Naive thymus-derived CD8-positive, alpha-beta T cell (primary cell): ENCODE measurements around the gene PRKCE. TPM values are rescaled to one million over a fixed set of nuclear protein-coding genes. Genes with fewer than 3 reads are reported as not detected.

Source experiments
- ATAC-seq, 2 donors: fragments of 150-1000 bp; cut with Tn5 transposase in 1 of 2; sonication (Bioruptor Pico), chemical (Tn5 transposase) in 1 of 2; 1 replicate in 1 of 2; 2 replicates in 1 of 2; pipeline ENCODE4 v1.10.0; 2021; ENCODE audit warnings: mild to moderate bottlenecking in 2 of 2, moderate library complexity in 2 of 2
- POLR2A ChIA-PET: fragments of 350-600 bp; sonication (Branson Sonifier 250); formaldehyde crosslinking; loops from one replicate; lab custom pipeline; 2021; ENCODE audit warnings: antibody characterized with exemption; lab: Charles Lee
- DNase-seq, 10 donors: peaks; one replicate each; pipeline versions ENCODE4 v3.0.0 to v3.0.0-alpha.2; 2020 to 2022
- H3K27ac Mint-ChIP-seq, 10 donors: one replicate each; pipeline ENCODE4 v1.8.0; 2020 to 2022; ENCODE audit warnings: mild to moderate bottlenecking in 10 of 10, mixed read lengths in 10 of 10, moderate library complexity in 4 of 10, inconsistent platforms in 1 of 10
- H3K27me3 Mint-ChIP-seq, 5 donors: one replicate each; pipeline ENCODE4 v1.8.0; 2021 to 2022; ENCODE audit warnings: mixed read lengths in 5 of 5
- H3K36me3 Mint-ChIP-seq, 3 donors: one replicate each; pipeline ENCODE4 v1.8.0; 2020 to 2022; ENCODE audit warnings: mixed read lengths in 3 of 3, mild to moderate bottlenecking in 2 of 3, inconsistent platforms in 1 of 3
- H3K4me1 Mint-ChIP-seq, 4 donors: one replicate each; pipeline ENCODE4 v1.8.0; 2021 to 2022; ENCODE audit warnings: mixed read lengths in 4 of 4
- H3K4me3 Mint-ChIP-seq, 10 donors: one replicate each; pipeline ENCODE4 v1.8.0; 2020 to 2022; ENCODE audit warnings: mild to moderate bottlenecking in 10 of 10, mixed read lengths in 10 of 10, moderate library complexity in 6 of 10, inconsistent platforms in 1 of 10
- H3K9me3 Mint-ChIP-seq, 9 donors: one replicate each; pipeline ENCODE4 v1.8.0; 2020 to 2022; ENCODE audit warnings: mixed read lengths in 9 of 9, mild to moderate bottlenecking in 3 of 9, inconsistent platforms in 1 of 9, moderate library complexity in 1 of 9
- polyA plus RNA-seq, 3 donors: library from polyadenylated mRNA; unstranded; fragments of 300-500 nt; fragmentation: Illumina TruSeq; gene quantifications; one replicate each; pipeline ENCODE4 v1.2.3, GENCODE V29; 2021
- total RNA-seq, 8 experiments: library from RNA in 2 of 8; stranded (reverse) in 2 of 8; gene quantifications; one replicate each; pipeline ENCODE4 v1.2.3 and lab custom pipeline; 2021 to 2026

PRKCE gene
- total and polyA plus RNA-seq, 5 experiments from 2014 or later = 1.6 to 20.2 (median 2.7) TPM

DNA sequence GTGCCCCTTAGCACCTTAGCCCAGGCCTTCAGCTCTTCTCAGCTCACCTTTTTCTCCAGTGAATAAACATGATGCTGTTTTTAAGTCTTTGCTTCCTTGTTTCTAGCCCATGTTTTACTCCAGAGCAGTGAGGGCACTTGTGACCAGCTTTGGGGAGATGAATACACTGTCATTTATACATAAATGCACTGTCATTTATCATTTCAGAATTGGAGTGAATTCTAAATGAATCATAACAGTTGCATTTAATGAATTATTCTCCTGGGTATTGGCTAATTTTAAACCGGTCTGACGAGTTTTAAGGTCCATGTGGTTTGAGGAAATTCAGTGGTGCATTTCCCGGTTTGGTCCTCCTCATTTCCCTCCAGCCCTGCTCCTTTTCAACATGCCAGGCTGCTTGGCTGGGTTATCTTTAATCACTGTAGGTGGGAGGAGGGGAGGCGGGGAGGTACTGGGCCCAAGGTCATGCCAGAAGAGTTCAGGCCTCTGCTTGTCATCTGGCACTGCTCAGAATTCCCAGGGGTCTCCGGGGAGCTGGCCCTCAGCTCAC lies 23.9 kb downstream of the PRKCE start:
- H3K4me1 Mint-ChIP-seq = peaks cover 5 to 27% (median 9%) of the 10 kb centered on the region in 4 donors
- H3K27ac Mint-ChIP-seq = peak overlapping the region in 1 of 10 donors; percentile 57
- POLR2A ChIA-PET = no interaction called here

DNA sequence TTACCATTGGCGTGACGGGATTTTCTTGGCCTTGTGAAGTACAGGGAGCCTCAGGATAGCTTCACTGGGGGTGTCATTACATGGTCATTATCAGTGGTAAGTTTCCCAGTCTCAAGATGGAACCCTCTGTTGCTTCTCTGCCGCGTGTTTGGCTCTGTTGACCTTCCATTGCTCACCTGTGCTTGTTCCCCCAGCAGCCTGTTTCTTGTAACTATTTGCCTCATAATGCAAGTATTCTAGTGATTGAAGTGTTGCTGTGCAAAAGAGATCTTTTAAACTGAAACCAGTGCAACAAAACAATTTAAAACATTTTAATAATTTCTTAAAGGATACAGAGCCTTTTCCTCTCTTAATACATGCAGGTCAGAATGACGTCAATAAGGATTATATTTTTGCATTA lies 24.6 kb downstream of the PRKCE start:
- ATAC-seq (no peak), DNase-seq (no peak)
- Mint-ChIP-seq H3K9me3 (no peaks in the 10 kb centered on the region), H3K4me3 (no peak overlapping the region), H3K4me1 (peaks cover 5 to 20% (median 8%) of the 10 kb centered on the region in 4 donors), H3K27me3 (no peaks in the 10 kb centered on the region), H3K36me3 (peaks cover 0 to 3% (median 0%) of the 10 kb centered on the region in 3 donors), H3K27ac (no peak overlapping the region)
- POLR2A ChIA-PET = no interaction called here

More for the DNA sequence above, 23.9 kb downstream of the PRKCE start:
- H3K27me3 Mint-ChIP-seq = no peaks in the 10 kb centered on the region
- H3K4me3 Mint-ChIP-seq = no peak overlapping the region
- H3K9me3 Mint-ChIP-seq = no peaks in the 10 kb centered on the region
- ATAC-seq (no peak), DNase-seq (no peak)
- H3K36me3 Mint-ChIP-seq = peaks cover 0 to 3% (median 0%) of the 10 kb centered on the region in 3 donors

DNA sequence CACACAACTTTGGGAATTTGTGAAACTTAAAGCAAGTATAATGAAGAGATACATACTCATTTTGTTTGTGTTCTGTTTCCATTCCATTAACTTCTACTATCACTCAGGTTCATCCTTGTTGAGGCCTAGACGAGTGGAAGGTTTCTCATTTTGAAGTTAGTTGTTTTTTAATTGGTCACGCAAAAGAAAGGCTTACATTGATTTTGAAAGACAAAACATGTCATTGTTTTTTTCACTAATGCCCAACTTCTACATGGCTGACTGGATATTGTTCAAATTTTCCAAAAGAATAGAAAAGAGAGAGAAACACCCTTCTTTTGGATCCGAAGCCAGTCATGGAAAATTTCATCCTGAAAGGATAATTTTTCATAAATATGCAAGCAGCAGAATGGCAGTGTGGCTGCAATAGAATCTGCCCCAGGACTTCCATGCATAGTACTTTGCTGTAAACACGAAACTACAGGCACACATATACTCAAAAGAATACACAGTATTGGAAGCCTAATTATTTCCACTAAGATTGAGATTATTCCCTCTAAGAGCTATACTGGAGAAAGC lies 27.4 kb downstream of the PRKCE start:
- H3K36me3 Mint-ChIP-seq = no peaks in the 10 kb centered on the region
- no peak for ATAC-seq

DNA sequence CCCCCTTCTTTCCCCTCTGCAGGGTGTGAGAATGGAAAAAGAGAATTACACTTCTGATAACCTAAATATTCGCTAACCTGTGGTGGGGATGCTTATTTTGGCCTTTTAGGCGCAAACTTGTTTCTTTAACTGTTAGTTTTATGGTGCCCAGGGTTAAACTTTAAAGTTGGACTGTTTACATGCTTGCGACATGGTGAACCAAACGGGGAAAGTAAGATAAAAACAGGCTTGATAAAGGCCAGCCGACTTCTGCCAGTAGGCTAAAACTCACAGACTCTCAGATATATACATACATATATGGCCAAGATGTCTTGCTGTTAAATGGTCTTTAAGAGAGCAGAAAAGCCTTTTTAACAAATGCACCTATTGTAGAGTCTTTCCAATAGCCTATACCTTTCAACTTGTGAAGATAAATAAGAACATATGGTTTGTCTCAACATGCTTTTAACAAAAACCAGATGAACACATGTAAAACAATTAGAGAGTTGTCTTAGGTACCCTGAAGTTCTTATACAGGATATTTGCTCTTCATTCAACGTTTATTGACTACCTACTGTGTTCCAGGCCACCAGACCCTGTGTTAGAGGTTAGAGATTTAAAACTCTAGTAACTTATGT lies 29.0 kb downstream of the PRKCE start:
- Mint-ChIP-seq H3K27ac (no peak overlapping the region), H3K4me3 (no peak overlapping the region), H3K9me3 (no peaks in the 10 kb centered on the region), H3K4me1 (peaks cover 4 to 29% (median 6%) of the 10 kb centered on the region in 4 donors), H3K36me3 (no peaks in the 10 kb centered on the region), H3K27me3 (no peaks in the 10 kb centered on the region)
- no peak for ATAC-seq
- no peak for DNase-seq
- POLR2A ChIA-PET = no interaction called here

More for the DNA sequence above, 27.4 kb downstream of the PRKCE start:
- H3K27ac Mint-ChIP-seq = no peak overlapping the region
- POLR2A ChIA-PET = no interaction called here
- no peaks in the 10 kb centered on the region for H3K9me3 Mint-ChIP-seq
- peaks cover 5 to 32% (median 8%) of the 10 kb centered on the region in 4 donors for H3K4me1 Mint-ChIP-seq
- DNase-seq = no peak
- H3K27me3 Mint-ChIP-seq = no peaks in the 10 kb centered on the region
- H3K4me3 Mint-ChIP-seq = no peak overlapping the region

DNA sequence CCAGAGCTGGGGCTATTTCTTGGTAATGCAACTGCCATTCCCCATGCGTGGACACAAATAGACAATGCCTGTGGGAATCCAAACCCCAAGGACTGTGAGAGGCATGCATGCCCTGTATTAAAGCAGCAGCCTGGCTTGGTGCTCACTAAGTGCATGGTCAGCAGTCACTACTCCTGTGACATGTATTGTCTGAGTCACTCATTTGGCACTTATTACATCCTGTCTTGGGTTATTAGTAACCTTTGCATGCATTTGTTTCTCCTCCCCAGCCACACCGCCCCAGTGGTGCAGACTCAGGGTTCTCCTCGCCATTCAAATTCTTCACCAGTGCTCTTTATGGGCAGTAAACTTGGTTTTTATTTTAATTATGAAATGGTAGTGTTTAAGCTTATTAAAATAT lies 30.2 kb downstream of the PRKCE start:
- DNase-seq (no peak), ATAC-seq (no peak)
- Mint-ChIP-seq H3K36me3 (no peaks in the 10 kb centered on the region), H3K27ac (no peak overlapping the region), H3K27me3 (no peaks in the 10 kb centered on the region), H3K9me3 (no peaks in the 10 kb centered on the region), H3K4me3 (no peak overlapping the region), H3K4me1 (peaks cover 4 to 26% (median 6%) of the 10 kb centered on the region in 4 donors)
- POLR2A ChIA-PET = no interaction called here

DNA sequence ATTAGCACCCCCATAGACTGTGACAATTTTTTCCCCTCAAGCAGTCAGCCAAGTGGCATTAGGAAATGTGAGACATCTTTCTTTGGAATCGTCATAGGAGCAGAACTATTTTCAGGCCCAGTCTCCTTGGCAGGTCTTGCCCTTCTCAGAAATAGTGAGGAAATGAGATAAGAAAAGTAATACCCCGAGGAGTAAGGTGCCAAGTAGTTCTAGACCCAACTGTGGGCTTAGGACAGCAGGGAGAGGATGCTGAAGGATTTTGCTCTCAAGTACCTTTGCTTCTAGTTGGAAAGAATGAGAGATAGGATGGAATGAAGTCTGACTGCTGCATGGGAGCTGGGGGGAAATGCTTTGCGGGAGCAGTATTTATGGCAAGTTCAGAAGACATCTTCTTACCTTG lies 31.8 kb downstream of the PRKCE start:
- no peak for DNase-seq
- no peak overlapping the region for H3K27ac Mint-ChIP-seq
- no peaks in the 10 kb centered on the region for H3K27me3 Mint-ChIP-seq
- no peak overlapping the region for H3K4me3 Mint-ChIP-seq
- H3K36me3 Mint-ChIP-seq = no peaks in the 10 kb centered on the region
- H3K9me3 Mint-ChIP-seq = no peaks in the 10 kb centered on the region
- H3K4me1 Mint-ChIP-seq = peaks cover 5 to 32% (median 8%) of the 10 kb centered on the region in 4 donors
- no peak for ATAC-seq
- POLR2A ChIA-PET = no interaction called here

DNA sequence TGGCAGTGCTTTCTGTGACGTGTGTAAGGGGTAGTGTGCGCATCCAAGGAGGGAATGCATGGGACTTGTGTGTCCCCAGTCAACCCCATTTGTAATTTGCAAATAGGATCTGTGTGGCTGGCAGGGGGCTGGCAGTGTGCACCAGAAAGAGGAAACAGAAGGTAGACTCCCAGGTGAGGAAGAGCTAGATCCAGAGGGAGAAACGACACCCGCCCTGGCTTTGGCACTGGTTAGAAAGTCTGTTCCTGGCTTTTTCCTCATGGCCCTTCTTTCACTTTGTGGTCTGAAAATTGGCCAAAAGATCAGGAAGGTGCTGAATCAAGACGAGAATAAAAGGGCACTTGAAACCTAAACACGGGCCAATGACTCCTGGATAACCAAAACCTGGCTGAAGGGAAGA lies 33.3 kb downstream of the PRKCE start:
- ATAC-seq (no peak), DNase-seq (no peak)
- no peaks in the 10 kb centered on the region for H3K27me3 Mint-ChIP-seq
- POLR2A ChIA-PET = no interaction called here
- H3K27ac Mint-ChIP-seq = no peak overlapping the region
- no peaks in the 10 kb centered on the region for H3K9me3 Mint-ChIP-seq
- H3K4me1 Mint-ChIP-seq = peaks cover 3 to 42% (median 6%) of the 10 kb centered on the region in 4 donors
- H3K36me3 Mint-ChIP-seq = no peaks in the 10 kb centered on the region
- no peak overlapping the region for H3K4me3 Mint-ChIP-seq

DNA sequence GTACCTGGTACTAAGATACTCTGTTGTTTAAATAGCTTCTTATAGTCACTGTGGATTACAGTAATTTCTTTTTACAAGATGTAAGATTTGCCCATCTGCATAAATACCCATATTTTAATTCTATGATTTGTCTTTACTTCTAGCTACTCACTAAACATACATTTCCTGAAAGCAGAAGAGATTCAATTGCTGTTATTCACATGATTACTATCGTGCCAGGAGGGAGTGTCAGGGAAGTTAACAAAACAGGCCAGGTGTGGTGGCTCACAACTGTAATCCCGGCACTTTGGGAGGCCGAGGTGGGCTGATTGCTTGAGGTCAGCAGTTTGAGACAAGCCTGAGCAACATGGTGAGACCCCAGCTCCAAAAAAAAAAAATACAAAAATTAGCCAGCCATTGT lies 33.8 kb downstream of the PRKCE start:
- no peaks in the 10 kb centered on the region for H3K27me3 Mint-ChIP-seq
- no peaks in the 10 kb centered on the region for H3K36me3 Mint-ChIP-seq
- POLR2A ChIA-PET = no interaction called here
- no peak overlapping the region for H3K27ac Mint-ChIP-seq
- DNase-seq (no peak), ATAC-seq (no peak)
- no peaks in the 10 kb centered on the region for H3K9me3 Mint-ChIP-seq
- H3K4me3 Mint-ChIP-seq = no peak overlapping the region
- H3K4me1 Mint-ChIP-seq = peaks cover 6 to 47% (median 7%) of the 10 kb centered on the region in 4 donors

DNA sequence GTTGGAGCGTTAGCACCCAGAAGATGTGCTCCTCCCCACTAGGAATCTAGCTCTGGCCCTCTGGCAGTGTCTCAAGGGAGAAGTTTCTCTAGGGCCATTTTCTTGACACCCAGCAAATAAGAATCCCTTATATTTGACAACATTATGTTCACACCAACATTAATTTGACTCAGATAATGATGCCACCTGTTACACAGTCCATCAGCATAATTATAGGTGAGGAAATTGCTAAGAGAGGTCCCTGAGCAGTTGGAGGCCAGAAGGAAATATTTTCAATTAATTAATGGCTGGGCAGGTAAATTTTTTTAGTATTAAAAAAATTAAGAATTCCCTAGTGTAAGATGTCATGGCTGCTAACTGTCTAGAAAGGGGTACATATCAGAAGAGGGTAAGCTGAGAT lies 36.5 kb downstream of the PRKCE start:
- ATAC-seq = no peak
- H3K4me3 Mint-ChIP-seq = no peak overlapping the region
- no peaks in the 10 kb centered on the region for H3K9me3 Mint-ChIP-seq
- POLR2A ChIA-PET = no interaction called here
- DNase-seq = no peak
- no peaks in the 10 kb centered on the region for H3K27me3 Mint-ChIP-seq
- peaks cover 9 to 53% (median 10%) of the 10 kb centered on the region in 4 donors for H3K4me1 Mint-ChIP-seq
- H3K27ac Mint-ChIP-seq = peak overlapping the region in 1 of 10 donors; percentile 6
- no peaks in the 10 kb centered on the region for H3K36me3 Mint-ChIP-seq

DNA sequence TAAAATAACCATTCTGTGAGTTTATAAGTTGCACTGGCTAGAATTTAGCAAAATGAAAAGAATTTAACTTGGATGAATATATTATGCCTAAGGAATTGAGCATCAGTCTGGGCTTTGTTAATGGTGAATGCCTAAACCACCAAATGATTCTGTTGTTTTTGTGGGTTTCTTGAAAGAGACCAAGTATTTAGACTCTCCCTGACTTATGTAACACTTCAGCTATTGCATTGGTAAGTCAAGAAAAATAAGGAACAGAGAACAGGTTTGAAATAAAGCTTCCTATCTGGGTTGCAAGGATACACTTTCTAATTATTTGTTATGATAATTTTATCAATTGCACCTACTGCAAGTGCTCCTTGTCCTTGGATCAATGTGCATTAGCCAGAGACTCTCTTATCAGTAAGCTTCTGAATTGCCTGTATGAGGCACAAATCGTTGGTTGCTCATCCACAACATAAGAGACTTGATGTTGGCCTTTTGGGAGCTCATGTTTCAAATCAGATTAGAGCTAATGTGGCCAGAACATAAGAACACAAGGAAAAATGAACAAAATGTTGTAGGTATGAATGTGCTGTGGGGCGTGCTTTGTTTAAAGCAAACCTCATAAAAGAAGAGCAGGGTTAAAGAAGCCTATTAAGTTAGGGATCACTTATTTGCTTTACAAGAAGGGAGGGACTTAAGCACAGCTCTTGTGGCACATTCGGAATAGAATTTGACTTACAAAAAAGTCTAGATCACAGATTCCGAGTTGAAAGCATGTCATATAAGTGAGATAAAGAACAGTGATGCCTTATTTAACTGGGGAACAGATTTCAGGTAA lies 37.2 kb downstream of the PRKCE start:
- Mint-ChIP-seq H3K9me3 (no peaks in the 10 kb centered on the region), H3K27me3 (no peaks in the 10 kb centered on the region), H3K4me1 (peaks cover 7 to 47% (median 9%) of the 10 kb centered on the region in 4 donors), H3K4me3 (no peak overlapping the region), H3K36me3 (no peaks in the 10 kb centered on the region), H3K27ac (no peak overlapping the region)
- ATAC-seq = no peak
- no peak for DNase-seq
- POLR2A ChIA-PET = no interaction called here

DNA sequence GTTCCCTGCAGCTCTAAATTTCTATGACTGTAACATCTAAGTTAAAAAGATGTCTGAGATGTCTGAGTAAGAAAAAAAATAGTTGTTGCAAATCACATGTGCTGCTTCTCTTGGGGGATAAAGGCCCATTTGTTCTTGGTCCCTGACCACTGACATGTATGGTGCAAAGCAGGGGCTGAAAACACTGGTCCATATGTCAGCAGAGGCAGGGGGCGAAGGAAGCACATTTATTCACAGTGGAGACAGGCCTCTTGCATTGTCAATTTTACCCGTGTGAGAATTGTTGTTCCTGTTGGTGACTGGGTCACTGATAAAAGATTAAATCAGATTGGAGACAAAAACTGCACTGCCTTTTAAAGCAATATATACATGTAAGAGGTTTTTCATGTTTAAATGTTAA lies 38.8 kb downstream of the PRKCE start:
- peak overlapping the region in 2 of 10 donors; percentile 21 to 26 for H3K27ac Mint-ChIP-seq
- no peaks in the 10 kb centered on the region for H3K9me3 Mint-ChIP-seq
- H3K36me3 Mint-ChIP-seq = no peaks in the 10 kb centered on the region
- H3K27me3 Mint-ChIP-seq = no peaks in the 10 kb centered on the region
- POLR2A ChIA-PET = no interaction called here
- no peak overlapping the region for H3K4me3 Mint-ChIP-seq
- H3K4me1 Mint-ChIP-seq = peaks cover 7 to 42% (median 9%) of the 10 kb centered on the region in 4 donors
- DNase-seq (no peak), ATAC-seq (no peak)

DNA sequence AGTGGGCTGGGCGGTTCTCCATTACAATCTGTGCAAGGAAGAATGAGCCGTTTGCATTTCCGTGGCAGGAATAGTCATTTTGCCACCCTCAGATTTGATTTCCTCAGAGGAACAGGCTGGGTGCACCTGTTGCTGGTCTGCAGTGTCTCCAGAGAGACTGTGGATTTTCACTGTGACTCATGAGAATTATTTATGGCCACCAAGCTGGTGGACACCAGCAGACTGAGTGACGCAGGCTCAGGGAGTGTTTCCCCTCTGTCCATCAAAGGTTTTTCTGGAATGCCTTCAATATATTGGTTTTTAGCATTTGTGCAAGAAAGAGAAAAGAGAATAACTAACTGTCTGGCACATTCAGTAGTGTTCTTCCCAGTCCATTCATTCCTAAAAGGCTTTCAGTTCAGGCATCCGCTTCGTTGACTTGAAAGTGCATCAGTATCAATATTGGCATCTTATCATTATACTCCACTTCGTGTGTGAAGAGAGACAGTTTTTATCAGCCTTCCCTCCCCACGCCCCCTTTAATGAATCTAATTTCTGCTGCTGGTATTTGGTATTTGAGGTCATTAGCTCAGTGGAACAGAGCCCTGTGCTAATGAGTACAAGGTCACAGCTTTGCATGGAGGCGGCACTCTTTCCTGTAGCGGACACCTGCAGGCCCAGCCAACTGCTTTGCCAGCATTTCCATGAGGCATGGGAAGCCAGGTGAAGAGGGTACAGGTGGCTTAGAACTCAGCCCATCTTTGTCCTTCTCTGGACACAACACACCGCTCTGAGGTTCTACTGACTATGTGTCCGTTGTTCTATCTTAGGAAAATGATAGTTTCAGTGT lies 39.9 kb downstream of the PRKCE start:
- H3K27ac Mint-ChIP-seq = no peak overlapping the region
- ATAC-seq (no peak), DNase-seq (no peak)
- POLR2A ChIA-PET = no interaction called here
- no peaks in the 10 kb centered on the region for H3K27me3 Mint-ChIP-seq
- H3K4me3 Mint-ChIP-seq = no peak overlapping the region
- peaks cover 9 to 48% (median 9%) of the 10 kb centered on the region in 4 donors for H3K4me1 Mint-ChIP-seq
- H3K9me3 Mint-ChIP-seq = no peaks in the 10 kb centered on the region
- no peaks in the 10 kb centered on the region for H3K36me3 Mint-ChIP-seq
